Hepatocyte (in vitro differentiated cells): ENCODE results near the gene RAD51D. TPM values are rescaled to one million over a fixed set of nuclear protein-coding genes. Genes with fewer than 3 reads are reported as not detected.

Source experiments
- DNase-seq: peaks from one replicate; pipeline ENCODE4 v3.0.0-alpha.2; 2016; ENCODE audit warnings: low spot score
- H2AFZ ChIP-seq: fragments of 200-600 bp; sonication (generic); 2 replicates; pipeline ENCODE4 v1.6.0; 2016; ENCODE audit warnings: antibody characterized with exemption, mild to moderate bottlenecking
- H3K27ac ChIP-seq: fragments of 200-600 bp; sonication (generic); 2 replicates; pipeline ENCODE4 v1.5.1; 2016; ENCODE audit warnings: mild to moderate bottlenecking
- H3K27me3 ChIP-seq: fragments of 200-600 bp; sonication (generic); 2 replicates; pipeline ENCODE4 v1.6.1; 2016
- H3K36me3 ChIP-seq: fragments of 200-600 bp; sonication (generic); replicated peaks from 2 replicates; pipeline ENCODE4 v1.5.1; 2016; ENCODE audit warnings: low read depth; ENCODE audit not compliant: insufficient read depth
- H3K4me1 ChIP-seq: fragments of 200-600 bp; sonication (generic); 2 replicates; pipeline ENCODE4 v1.5.1; 2016; ENCODE audit warnings: mild to moderate bottlenecking, moderate library complexity; ENCODE audit not compliant: insufficient read depth
- H3K4me2 ChIP-seq: fragments of 200-600 bp; sonication (generic); 2 replicates; pipeline ENCODE4 v1.6.0; 2016
- H3K4me3 ChIP-seq: fragments of 200-600 bp; sonication (generic); 2 replicates; pipeline ENCODE4 v1.5.1; 2016; ENCODE audit warnings: mild to moderate bottlenecking
- H3K79me2 ChIP-seq: fragments of 200-600 bp; sonication (generic); 2 replicates; pipeline ENCODE4 v1.6.0; 2017; ENCODE audit warnings: mild to moderate bottlenecking
- H3K9me2 ChIP-seq: fragments of 200-600 bp; sonication (generic); replicated peaks from 2 replicates; pipeline ENCODE4 v1.6.0; 2017; ENCODE audit warnings: mild to moderate bottlenecking; ENCODE audit not compliant: insufficient read depth
- H3K9me3 ChIP-seq: fragments of 200-600 bp; sonication (generic); 2 replicates; pipeline ENCODE4 v1.5.1; 2016; ENCODE audit warnings: low read depth, mild to moderate bottlenecking
- H4K20me1 ChIP-seq: fragments of 200-600 bp; sonication (generic); 2 replicates; pipeline ENCODE4 v1.6.0; 2016; ENCODE audit warnings: mild to moderate bottlenecking; ENCODE audit not compliant: insufficient read depth, poor library complexity, severe bottlenecking
- EZH2 ChIP-seq: fragments of 200-600 bp; sonication (generic); IDR thresholded peaks from 2 replicates; pipeline ENCODE4 v1.6.1; 2016; ENCODE audit warnings: antibody characterized with exemption, mild to moderate bottlenecking, borderline replicate concordance
- EZH2phosphoT487 ChIP-seq: fragments of 200-600 bp; sonication (generic); IDR thresholded peaks from one replicate; pipeline ENCODE4 v1.6.1; 2018; ENCODE audit warnings: antibody characterized with exemption, mild to moderate bottlenecking, low read depth, moderate library complexity; ENCODE audit not compliant: unreplicated experiment, severe bottlenecking
- WGBS: methylation state at CpG from one replicate; pipeline ENCODE4 v1.1.6; 2016; ENCODE audit warnings: low lambda C conversion rate; ENCODE audit errors: missing lambda C conversion rate; 5-methylcytosine and 5-hydroxymethylcytosine counted together
- polyA plus RNA-seq: library from polyadenylated mRNA; unstranded; fragments of >200 nt; fragmentation: Nextera tagmentation; extraction: Ambion mirVana; gene quantifications from 2 replicates; pipeline ENCODE4 v1.2.1, GENCODE V29; 2016
- total RNA-seq: library from RNA; depleted of rRNA; stranded (reverse); fragments of >200 nt; gene quantifications from 2 replicates; pipeline ENCODE4 v1.2.3, GENCODE V29; 2014
- TF ChIP-seq, protein P1 (sequence below): fragments of 200-600 bp; sonication (generic); IDR thresholded peaks from 2 replicates; pipeline ENCODE4 v1.5.1; 2016; ENCODE audit warnings: antibody characterized with exemption, mild to moderate bottlenecking; ENCODE audit not compliant: poor library complexity

Gene RAD51D
- total and polyA plus RNA-seq, 2 experiments from 2014 or later = 7.1 to 9.9 TPM

DNA sequence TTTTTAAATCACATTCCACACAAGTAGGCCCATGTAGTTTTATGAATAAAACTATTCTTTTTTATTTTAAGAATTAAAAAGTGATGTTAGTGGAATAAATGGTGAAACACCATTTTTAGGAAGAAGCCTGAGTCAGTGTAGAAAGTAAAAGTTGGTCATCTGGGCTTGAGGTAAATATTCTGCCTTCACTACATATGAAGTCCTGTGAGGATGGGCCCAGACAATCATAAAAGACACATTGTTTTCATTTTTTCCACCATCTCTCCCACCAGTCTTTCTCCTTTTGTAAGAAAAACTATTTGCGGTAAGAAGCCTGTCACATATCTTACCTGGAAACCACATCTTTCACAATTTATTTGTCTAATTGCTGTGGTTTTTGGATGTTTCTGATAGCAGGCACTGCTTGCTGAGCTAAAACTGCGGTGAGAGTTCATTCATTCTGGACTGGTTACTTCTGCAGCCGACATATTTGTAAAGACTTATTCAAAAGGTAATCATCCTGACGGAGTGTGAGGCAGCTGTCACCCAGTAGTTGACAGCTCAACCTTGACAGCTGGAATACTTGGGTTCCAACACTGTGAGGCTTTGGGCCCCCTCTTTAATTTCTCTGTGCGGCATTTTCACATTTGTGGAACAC is 45.6 kb downstream of the RAD51D start:
- Histone ChIP-seq H3K9me2 (no peaks in the 10 kb centered on the region), H3K27ac (peak overlapping the region; percentile 0), H3K4me1 (peaks cover 22% of the 10 kb centered on the region), H4K20me1 (peaks cover 15% of the 10 kb centered on the region), H3K4me3 (no peak overlapping the region), H3K36me3 (no peaks in the 10 kb centered on the region), H3K27me3 (no peaks in the 10 kb centered on the region), H3K79me2 (peaks cover 87% of the 10 kb centered on the region), H3K9me3 (no peaks in the 10 kb centered on the region), H3K4me2 (peak overlapping the region; percentile 25), H2AFZ (no peak overlapping the region)
- WGBS = 69% methylated on average over 5 of the region's 5 CpGs
- no peak for DNase-seq
- TF ChIP-seq EZH2phosphoT487 (no peak), EZH2 (no peak)
- TF ChIP-seq, protein P1, sequence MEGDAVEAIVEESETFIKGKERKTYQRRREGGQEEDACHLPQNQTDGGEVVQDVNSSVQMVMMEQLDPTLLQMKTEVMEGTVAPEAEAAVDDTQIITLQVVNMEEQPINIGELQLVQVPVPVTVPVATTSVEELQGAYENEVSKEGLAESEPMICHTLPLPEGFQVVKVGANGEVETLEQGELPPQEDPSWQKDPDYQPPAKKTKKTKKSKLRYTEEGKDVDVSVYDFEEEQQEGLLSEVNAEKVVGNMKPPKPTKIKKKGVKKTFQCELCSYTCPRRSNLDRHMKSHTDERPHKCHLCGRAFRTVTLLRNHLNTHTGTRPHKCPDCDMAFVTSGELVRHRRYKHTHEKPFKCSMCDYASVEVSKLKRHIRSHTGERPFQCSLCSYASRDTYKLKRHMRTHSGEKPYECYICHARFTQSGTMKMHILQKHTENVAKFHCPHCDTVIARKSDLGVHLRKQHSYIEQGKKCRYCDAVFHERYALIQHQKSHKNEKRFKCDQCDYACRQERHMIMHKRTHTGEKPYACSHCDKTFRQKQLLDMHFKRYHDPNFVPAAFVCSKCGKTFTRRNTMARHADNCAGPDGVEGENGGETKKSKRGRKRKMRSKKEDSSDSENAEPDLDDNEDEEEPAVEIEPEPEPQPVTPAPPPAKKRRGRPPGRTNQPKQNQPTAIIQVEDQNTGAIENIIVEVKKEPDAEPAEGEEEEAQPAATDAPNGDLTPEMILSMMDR = no peak

DNA sequence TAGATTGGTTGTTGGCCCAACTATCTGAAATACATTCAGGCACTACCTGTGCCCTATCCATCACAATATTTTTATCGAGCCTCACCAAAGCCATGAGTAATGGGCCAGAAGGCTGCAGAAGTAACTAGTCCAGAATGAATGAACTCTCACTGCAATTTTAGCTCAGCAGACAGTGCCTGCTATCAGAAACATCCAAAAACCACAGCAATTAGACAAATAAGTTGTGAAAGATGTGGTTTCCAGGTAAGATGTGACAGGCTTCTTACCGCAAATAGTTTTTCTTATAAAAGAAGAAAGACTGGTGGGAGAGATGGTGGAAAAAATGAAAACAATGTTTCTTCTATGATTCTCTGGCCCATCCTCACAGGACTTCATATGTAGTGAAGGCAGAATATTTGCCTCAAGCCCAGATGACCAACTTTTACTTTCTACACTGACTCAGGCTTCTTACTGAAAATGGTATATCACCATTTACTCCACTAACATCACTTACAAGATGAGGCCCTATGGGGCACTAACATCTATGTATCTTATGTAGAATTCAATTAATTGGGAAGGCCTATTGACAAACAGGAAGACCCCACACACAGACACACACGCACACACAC is 46.4 kb downstream of the RAD51D start:
- Histone ChIP-seq H3K4me3 (no peak overlapping the region), H3K9me2 (no peaks in the 10 kb centered on the region), H2AFZ (no peak overlapping the region), H3K4me2 (no peak overlapping the region), H3K79me2 (peaks cover 79% of the 10 kb centered on the region), H3K36me3 (no peaks in the 10 kb centered on the region), H3K27ac (no peak overlapping the region), H4K20me1 (peaks cover 15% of the 10 kb centered on the region), H3K4me1 (peaks cover 22% of the 10 kb centered on the region), H3K9me3 (no peaks in the 10 kb centered on the region), H3K27me3 (no peaks in the 10 kb centered on the region)
- TF ChIP-seq, protein P1 = no peak
- TF ChIP-seq EZH2 (no peak), EZH2phosphoT487 (no peak)
- DNase-seq = no peak
- 87% methylated on average over 3 of the region's 3 CpGs for WGBS

DNA sequence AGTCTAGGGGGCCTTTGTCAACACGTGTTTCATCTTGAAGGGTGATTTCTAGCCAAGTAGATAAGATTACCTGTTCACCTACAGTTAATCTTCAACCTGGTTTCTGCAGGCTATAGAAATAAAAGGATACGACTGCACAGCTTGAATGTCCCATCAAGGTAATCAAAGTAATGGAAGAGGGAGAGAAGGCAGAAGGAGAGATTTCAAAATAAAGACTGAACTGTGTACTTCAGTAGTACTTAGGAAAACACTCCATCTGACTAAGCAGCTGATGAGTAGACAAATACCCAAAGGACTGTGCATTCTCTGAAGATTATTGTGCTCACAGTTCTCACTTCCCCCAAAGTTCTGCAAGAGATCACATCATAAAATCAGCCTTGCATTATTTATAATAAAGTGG is 50.3 kb downstream of the RAD51D start:
- DNase-seq = no peak
- Histone ChIP-seq H3K9me2 (no peaks in the 10 kb centered on the region), H3K4me3 (no peak overlapping the region), H3K36me3 (no peaks in the 10 kb centered on the region), H3K4me1 (peaks cover 11% of the 10 kb centered on the region), H3K27me3 (no peaks in the 10 kb centered on the region), H2AFZ (no peak overlapping the region), H3K27ac (peak overlapping the region; percentile 51), H3K79me2 (peaks cover 70% of the 10 kb centered on the region), H4K20me1 (no peaks in the 10 kb centered on the region), H3K9me3 (no peaks in the 10 kb centered on the region), H3K4me2 (peak overlapping the region; percentile 14)
- WGBS = 54% methylated on average over 2 of the region's 2 CpGs
- TF ChIP-seq EZH2phosphoT487 (no peak), EZH2 (no peak)
- TF ChIP-seq, protein P1 = no peak
